ENCODE measurements around the gene CEP72.

CEP72 gene

GRCh38 chr5:569358-569867 is 42.7 kb upstream of the CEP72 start:
- TF ChIP-seq CTCF (conservative IDR thresholded peaks at IDR 0.05; ENCODE audit: low read depth, low read length) = no peak
- no peak for DNase-seq (ENCODE audit: low read depth)
- no peak overlapping the region for H3K4me3 ChIP-seq (ENCODE audit: low read length)

GRCh38 chr5:569868-570361 is 42.2 kb upstream of the CEP72 start:
- TF ChIP-seq CTCF (conservative IDR thresholded peaks at IDR 0.05; ENCODE audit: low read depth, low read length) = no peak
- H3K4me3 ChIP-seq (ENCODE audit: low read length) = no peak overlapping the region
- DNase-seq (ENCODE audit: low read depth) = no peak

- TF ChIP-seq CTCF (conservative IDR thresholded peaks at IDR 0.05; ENCODE audit: low read depth, low read length) = no peak
- DNase-seq (ENCODE audit: low read depth) = no peak
Observed at GRCh38 chr5:570446-570845, 41.7 kb upstream of the CEP72 start.

GRCh38 chr5:570886-571285 is 41.3 kb upstream of the CEP72 start:
- no peak overlapping the region for H3K4me3 ChIP-seq (ENCODE audit: low read length)
- TF ChIP-seq CTCF (conservative IDR thresholded peaks at IDR 0.05; ENCODE audit: low read depth, low read length) = no peak
- DNase-seq (ENCODE audit: low read depth) = no peak

More at GRCh38 chr5:570446-570845, 41.7 kb upstream of the CEP72 start:
- H3K4me3 ChIP-seq (ENCODE audit: low read length) = no peak overlapping the region

GRCh38 chr5:571791-572190 is 40.3 kb upstream of the CEP72 start:
- TF ChIP-seq CTCF (conservative IDR thresholded peaks at IDR 0.05; ENCODE audit: low read depth, low read length) = no peak
- H3K4me3 ChIP-seq (ENCODE audit: low read length) = no peak overlapping the region
- no peak for DNase-seq (ENCODE audit: low read depth)

- no peak overlapping the region for H3K4me3 ChIP-seq (ENCODE audit: low read length)
- no peak for TF ChIP-seq CTCF (conservative IDR thresholded peaks at IDR 0.05; ENCODE audit: low read depth, low read length)
- DNase-seq (ENCODE audit: low read depth) = no peak
Observed at GRCh38 chr5:572398-573019, 39.6 kb upstream of the CEP72 start.

- DNase-seq (ENCODE audit: low read depth) = no peak
- H3K4me3 ChIP-seq (ENCODE audit: low read length) = no peak overlapping the region
- no peak for TF ChIP-seq CTCF (conservative IDR thresholded peaks at IDR 0.05; ENCODE audit: low read depth, low read length)
Observed at GRCh38 chr5:573206-573605, 38.9 kb upstream of the CEP72 start.
